GM19240 (cell line): Measurements from ENCODE around the gene ITGB2.

Experiments used
- DNase-seq: peaks from one replicate; pipeline ENCODE4 v3.0.0; 2011; ENCODE audit warnings: low spot score; ENCODE audit not compliant: insufficient read length

ITGB2 gene

GRCh38 chr21:44848821-44849521, 71.7 kb downstream of the ITGB2 start:
- DNase-seq: no peak

GRCh38 chr21:44847261-44848056, 73.2 kb downstream of the ITGB2 start:
- no peak for DNase-seq

GRCh38 chr21:44846485-44847260, 74.0 kb downstream of the ITGB2 start:
- DNase-seq: no peak

GRCh38 chr21:44846224-44846484, 74.5 kb downstream of the ITGB2 start:
- no peak for DNase-seq

GRCh38 chr21:44845418-44846223, 75.1 kb downstream of the ITGB2 start:
- peak; percentile 58 for DNase-seq

- no peak for DNase-seq
These were observed 76.4 kb downstream of the ITGB2 start for GRCh38 chr21:44844256-44844655.

- DNase-seq: no peak
These were observed 77.8 kb downstream of the ITGB2 start for GRCh38 chr21:44842721-44843445.

GRCh38 chr21:44842087-44842486, 78.6 kb downstream of the ITGB2 start:
- DNase-seq: no peak

- DNase-seq: no peak
These were observed 79.9 kb downstream of the ITGB2 start for GRCh38 chr21:44840771-44841170.

- DNase-seq: no peak
These were observed 81.7 kb downstream of the ITGB2 start for GRCh38 chr21:44838951-44839350.

- no peak for DNase-seq
These were observed 82.4 kb downstream of the ITGB2 start for GRCh38 chr21:44838039-44838895.

- no peak for DNase-seq
These were observed 83.2 kb downstream of the ITGB2 start for GRCh38 chr21:44837537-44837936.

GRCh38 chr21:44836666-44837471, 83.8 kb downstream of the ITGB2 start:
- DNase-seq: no peak

- DNase-seq: no peak
These were observed 84.4 kb downstream of the ITGB2 start for GRCh38 chr21:44836349-44836665.
